HG03060 (cell line): ENCODE results near the gene TEAD2.
"Not testable (repeated sequence)": the region's sequence is repeated elsewhere in the genome, so short reads cannot be mapped to it uniquely, and the experiment has no call there.

Experiments used
- ATAC-seq: cut with Tn5 transposase; IDR thresholded peaks from one replicate; pipeline ENCODE4 v1.9.1; 2021; ENCODE audit warnings: low read depth, moderate number of reproducible peaks; ENCODE audit not compliant: unreplicated experiment

TEAD2 gene

GRCh38 chr19:49333811-49334288 lies 28.4 kb downstream of the TEAD2 start:
- no peak for ATAC-seq

DNA sequence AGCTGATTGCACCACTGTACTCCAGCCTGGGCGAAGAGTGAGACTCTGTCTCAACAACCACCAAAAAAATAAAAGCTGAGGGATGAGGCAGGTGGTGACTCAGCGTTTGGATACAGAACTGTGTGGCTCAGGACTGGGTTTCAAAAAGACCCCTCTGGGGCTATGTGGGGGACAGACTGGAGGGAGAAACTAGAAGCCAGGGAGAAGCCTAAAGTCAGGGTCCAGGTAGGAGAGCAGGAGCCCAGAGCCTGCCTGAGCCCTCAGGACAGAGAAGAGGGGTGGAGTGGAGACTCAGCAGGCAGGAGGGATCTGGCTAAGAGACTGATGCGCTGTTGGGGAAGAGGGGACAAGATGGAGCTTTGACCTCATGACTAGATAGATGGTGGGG lies 28.8 kb downstream of the TEAD2 start:
- ATAC-seq, result no peak

GRCh38 chr19:49332691-49333417 lies 29.4 kb downstream of the TEAD2 start:
- ATAC-seq, result not testable (repeated sequence)

GRCh38 chr19:49331616-49332055 lies 30.6 kb downstream of the TEAD2 start:
- peak; percentile 28 for ATAC-seq

GRCh38 chr19:49331187-49331586 lies 31.0 kb downstream of the TEAD2 start:
- not testable (repeated sequence) for ATAC-seq

- ATAC-seq, result no peak
Observed at GRCh38 chr19:49328741-49329140, 33.5 kb downstream of the TEAD2 start.

- no peak for ATAC-seq
Observed at GRCh38 chr19:49327878-49328544, 34.2 kb downstream of the TEAD2 start.

- ATAC-seq, result no peak
Observed at GRCh38 chr19:49326165-49326704, 36.0 kb downstream of the TEAD2 start.

DNA sequence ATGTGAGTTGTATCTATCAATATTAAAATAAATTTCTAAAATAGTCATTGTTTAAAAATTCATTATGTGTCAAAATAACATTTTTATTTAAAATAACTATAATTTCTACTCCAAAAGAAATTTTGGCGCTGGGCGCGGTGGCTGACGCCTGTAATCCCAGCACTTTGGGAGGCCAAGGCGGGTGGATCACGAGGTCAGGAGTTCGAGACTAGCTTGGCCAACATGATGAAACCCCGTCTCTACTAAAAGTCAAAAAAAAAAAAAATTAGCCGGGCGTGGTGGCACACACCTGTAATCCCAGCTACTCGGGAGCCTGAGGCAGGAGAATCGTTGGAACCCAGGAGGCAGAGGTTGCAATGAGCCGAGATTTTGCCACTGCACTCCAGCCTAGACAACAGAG lies 36.5 kb downstream of the TEAD2 start:
- not testable (repeated sequence) for ATAC-seq

DNA sequence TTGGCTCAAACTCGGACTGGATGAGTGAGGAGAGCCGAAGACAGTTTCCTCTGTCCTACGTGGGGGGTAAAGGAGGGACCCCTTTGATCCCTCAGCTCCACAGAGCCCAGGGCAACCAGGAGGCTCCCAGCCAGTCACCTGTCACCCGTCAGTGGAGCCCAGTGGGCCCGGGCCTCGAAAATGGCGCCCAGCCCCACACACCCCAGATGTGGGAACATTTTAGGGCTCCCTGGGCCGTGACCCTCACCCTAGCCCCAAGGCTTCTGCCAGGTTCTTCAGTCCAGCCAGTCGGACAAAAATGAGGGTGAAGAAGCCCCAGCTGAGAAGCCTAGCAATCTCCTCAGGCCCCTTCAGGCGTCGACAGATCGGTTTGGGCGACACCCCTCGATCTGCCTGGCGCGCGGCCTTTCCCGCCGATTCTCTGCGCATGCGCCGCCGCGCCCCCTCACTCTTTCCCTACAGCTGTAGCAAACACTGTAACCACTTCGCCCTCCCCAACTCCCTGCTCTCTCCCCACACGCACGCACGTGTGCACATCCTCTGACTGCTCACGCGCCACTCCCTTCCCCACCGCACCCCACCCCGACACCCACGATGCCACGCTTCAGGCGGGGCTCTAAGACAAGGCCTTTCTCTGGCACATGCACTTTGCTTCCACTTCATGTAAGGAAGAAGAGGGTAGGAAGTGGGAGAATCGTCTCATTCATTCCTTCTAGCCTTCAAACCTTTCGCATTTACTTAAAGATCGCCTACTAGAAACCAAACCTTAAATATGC lies 37.2 kb downstream of the TEAD2 start, which contains the start of gene SLC6A16:
SLC6A16 (minus strand) TSS at position 391 of the 776 bp plus-strand sequence. CDS start 13,844 bp downstream, outside the sequence.
- no peak for ATAC-seq

DNA sequence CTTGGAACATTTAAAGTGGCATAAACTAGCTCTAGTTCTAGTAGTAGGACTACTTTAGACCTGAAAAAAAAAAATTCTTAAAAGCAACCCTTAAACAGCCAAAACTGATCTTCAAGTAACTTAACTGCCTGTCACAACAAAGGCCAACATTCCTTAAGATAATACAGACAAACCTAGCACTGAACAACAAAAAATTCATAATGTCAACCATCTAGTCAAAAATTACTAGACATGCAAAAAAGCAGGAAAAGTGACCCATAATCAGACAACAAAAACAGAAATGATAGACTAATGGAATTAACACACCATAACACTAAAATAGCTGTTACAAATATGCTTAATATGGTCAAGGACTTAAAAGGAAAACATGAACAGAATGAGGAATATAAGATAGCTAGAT lies 43.9 kb downstream of the TEAD2 start:
- ATAC-seq, result no peak

GRCh38 chr19:49316284-49316683 lies 45.9 kb downstream of the TEAD2 start:
- no peak for ATAC-seq

DNA sequence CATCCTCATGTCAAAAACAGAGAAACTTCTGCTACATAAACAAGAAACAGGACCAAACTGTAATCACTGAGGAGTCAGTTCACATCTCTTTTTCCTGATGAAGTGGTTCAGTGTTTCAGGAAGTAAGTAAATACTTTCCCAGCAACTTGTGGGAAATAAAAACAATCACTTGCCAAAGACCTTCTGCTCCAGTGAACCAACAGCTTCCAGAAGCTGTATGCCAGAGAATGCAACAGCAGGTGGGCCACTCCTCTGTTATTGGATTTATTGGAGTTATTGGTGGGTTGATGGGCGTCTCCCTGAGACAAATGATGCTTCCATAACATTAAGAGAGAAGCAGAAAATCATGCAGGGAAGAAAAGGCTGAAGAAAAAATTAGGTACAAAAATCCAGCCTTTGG lies 47.1 kb downstream of the TEAD2 start:
- no peak for ATAC-seq

DNA sequence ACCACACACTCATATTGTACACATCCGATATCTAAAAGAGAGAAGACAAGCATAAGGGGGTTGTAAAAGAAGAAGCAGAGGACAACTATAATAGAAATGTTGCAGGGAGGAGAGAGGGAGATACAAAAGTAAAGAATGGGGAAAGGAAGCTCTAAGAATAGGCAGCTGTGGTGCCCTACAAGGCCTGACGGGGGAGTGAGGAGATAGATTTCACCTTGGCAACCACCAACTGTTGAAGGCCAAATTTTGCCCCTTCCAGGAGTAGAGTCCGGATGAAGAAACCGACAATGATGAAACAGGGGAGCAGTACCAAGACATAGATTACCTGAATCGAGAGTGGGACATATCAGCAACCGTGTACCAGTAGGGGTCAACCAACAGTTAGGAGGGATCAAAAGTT lies 53.1 kb downstream of the TEAD2 start:
- ATAC-seq, result no peak

- ATAC-seq, result not testable (repeated sequence)
Observed at GRCh38 chr19:49306734-49307133, 55.5 kb downstream of the TEAD2 start.

DNA sequence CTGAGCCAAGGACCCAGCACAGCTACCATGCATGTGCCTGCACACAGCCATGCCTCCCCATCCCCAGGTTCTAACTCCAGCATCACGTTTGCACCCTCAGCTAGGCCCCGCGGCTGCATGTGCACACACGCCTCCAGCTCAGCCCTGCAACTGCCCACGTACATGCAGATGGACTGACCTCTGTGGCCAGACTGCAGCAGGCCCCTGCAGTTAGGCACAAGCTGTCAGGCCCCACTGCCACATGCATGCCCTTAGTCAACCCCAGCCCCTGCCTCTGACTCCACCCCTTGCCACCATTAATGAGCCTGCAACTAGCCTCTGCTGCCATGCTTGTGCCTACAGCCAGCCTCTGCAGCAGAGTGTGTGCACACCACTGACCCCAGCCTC lies 60.4 kb downstream of the TEAD2 start:
- ATAC-seq, result no peak

DNA sequence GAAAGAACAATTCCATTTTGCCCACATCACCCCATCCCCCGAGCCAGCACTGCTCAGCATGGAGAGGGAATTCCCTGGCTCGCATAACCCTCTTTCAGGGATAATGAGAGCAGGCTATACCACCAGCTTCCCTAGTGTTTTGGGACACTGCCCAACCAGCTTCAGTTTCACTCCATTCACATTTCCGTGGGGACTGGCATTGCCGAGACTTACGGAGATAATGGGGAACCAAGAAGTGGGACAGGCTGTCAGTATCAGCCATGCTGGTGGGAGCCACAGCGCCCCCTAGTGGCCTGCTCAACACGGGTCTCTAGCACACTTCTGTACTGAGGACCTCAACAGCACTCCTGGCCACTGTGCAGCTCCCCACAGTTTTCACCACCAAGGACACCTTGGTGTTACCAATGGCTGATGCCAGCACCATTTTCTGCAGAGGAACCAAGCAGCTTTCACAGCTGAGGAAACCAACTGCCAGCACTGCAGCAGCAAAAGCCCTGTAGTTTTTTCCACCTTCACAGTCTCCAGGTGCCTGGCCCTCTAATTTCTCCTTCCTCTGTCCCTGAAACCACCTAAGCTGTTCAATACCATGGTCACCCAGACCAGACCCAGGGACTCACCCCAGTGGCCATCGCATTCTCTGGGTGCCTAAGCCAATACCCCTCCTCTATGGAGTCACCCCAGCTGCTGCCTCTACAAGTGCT lies 60.9 kb downstream of the TEAD2 start:
- no peak for ATAC-seq

DNA sequence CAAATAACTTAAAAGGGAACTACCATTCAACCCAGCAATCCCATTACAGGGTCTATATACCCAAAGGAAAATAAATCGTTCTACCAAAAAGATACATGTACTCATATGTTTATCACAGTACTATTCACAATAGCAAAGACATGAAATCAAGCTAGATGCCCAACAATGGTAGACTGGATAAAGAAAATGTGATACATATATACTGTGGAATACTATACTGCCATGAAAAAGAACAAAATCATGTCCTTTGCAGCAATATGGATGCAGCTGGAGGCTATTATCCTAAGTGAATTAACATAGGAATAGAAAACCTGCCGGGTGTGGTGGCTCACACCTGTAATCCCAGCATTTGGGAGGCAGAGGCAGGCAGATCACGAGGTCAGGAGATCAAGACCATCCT lies 63.6 kb downstream of the TEAD2 start:
- not testable (repeated sequence) for ATAC-seq

- no peak for ATAC-seq
Observed at GRCh38 chr19:49297403-49297802, 64.8 kb downstream of the TEAD2 start.

- ATAC-seq, result no peak
Observed at GRCh38 chr19:49295208-49295880, 66.9 kb downstream of the TEAD2 start.
